Stimulated activated CD8-positive, alpha-beta memory T cell treated with anti-CD3 and anti-CD28 coated beads, Interleukin-15, amount 100 ng/mL, for 24 hours (primary cell): ENCODE results near the gene CAND2.
"Not testable (repeated sequence)": the region's sequence is repeated elsewhere in the genome, so short reads cannot be mapped to it uniquely, and the experiment has no call there.

Source experiments
- DNase-seq: peaks from one replicate; pipeline ENCODE4 v3.0.0-alpha.2; 2020; ENCODE audit warnings: low read depth

The CAND2 gene

DNA sequence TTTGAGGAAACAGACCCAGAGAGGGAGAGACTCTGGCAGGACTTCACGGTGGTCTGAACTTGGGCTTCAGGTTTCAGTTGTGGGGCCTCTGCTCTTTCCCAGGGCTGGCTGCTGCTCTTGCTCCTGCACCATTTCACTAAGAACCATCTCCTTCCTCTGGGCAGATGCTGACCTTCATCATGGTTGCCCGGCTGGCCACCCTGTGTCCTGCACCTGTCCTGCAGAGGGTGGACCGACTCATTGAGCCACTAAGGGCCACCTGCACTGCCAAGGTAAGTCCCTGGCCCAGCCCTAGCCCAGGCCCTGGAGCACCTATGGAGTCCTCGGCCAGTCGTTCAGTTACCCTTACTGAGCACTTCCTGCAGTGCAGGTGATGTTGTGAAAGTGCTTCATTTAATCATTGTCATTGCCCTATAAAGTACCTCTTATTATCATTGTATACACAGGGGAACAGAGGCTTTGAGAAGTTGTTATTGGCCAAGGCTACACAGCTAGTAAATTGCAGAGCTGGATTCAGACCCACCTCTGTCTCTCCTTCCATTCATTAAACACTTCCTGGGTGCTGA is 34.9 kb downstream of the CAND2 start:
- no peak for DNase-seq

DNA sequence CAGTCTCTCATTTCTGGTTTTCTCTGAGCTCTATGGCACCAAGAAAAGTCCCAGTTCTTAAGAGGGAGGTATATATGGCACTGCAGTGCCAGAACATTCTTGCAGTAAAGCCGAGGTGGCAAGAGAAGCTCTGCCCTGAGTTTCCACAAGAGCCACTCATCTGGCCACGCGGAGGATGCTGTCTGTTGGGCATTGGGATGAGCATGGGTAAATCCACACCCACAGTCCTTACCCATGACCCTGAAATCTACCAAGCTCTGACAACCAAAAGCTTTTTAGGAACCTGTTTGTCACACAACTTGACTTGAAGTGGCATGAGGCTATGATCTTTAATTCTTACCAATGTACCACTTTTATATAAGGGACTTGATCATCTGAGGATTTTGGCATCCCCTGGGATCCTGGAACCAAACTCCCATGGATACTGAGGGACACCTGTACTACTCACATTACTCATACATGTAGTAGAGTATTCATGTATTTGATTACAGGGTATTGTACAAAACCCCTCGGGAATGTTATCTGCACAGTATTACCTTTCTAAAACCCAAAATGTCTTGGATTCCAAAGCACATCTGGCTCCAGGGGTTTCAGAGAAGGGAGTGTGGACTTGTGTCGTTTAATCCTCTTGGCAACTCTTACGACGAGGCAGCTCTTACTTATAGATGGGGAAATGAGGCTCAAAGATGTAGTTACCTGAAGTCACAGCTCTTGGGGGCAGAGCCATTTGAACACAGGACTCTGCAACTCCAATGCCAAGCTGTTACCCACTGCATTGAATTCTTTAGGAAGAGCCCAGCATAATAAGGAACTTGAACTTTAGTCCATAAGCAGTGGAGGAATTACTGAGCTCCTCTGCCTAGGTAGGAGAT is 36.1 kb downstream of the CAND2 start:
- DNase-seq, result no peak

DNA sequence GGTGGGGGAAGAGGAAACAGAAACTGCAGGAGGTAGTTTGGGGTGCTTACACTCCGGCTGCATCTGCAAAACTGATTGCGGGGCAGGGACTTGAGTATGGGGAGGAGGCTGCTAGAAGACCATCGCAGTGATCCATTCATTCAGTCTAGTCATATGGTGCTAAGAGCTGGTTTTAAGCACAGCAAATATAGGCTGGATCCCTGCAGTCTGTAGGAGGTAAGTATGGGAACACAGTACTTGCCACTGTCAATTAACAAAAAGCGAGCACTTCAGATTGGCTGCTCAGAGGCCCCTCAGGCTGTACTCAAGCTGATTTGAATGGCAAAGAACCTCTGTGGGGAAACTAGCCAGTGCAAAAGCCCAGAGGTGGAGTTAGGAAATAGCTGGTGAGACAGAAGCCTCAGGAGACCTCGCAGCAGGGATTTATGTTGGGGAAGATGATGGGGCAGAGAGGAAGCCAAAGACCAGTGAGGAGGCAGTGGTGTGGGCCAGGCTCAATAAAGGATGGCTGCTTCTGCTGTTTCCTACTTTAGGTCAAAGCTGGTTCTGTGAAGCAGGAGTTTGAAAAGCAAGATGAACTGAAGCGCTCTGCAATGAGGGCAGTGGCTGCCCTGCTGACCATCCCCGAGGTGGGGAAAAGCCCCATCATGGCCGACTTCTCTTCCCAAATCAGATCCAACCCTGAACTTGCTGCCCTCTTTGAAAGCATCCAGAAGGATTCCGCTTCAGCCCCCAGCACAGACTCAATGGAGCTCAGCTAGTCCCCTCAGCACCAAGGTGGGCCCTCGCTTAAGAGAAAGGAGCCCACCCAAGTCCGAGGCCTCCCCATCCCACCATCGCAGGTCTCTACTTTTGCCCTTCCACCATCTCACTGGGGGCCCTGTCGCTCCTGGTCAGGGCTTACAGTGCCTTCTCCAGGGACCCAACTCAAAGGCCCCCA is 37.0 kb downstream of the CAND2 start:
- no peak for DNase-seq

DNA sequence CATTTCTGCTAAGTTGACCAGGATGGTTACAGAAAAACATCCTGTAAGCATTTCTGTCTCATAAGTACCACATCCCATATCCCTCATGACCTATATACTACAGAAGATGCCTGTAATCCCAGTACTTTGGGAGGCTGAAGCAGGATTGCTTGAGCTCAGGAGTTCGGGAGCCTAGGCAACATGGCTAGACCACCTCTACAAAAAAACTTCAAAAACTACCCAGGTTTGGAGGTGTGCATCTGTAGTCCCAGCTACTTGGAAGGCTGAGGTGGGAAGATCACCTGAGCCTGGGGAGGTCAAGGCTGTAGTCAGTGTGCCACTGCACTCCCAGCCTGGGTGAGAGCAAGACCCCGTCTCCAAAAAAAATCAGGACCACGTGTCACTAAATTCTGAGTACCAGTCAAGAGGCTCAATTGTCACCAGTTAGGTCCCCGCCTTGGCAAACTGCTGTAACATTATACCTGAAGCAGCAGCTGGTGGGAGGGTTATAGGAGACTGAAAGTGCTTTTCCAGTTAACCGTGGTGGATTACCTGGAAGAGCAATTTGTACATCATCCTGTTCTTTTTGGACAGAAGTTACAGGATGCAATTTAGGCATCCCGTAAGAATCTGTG is 38.7 kb downstream of the CAND2 start:
- DNase-seq, result no peak

DNA sequence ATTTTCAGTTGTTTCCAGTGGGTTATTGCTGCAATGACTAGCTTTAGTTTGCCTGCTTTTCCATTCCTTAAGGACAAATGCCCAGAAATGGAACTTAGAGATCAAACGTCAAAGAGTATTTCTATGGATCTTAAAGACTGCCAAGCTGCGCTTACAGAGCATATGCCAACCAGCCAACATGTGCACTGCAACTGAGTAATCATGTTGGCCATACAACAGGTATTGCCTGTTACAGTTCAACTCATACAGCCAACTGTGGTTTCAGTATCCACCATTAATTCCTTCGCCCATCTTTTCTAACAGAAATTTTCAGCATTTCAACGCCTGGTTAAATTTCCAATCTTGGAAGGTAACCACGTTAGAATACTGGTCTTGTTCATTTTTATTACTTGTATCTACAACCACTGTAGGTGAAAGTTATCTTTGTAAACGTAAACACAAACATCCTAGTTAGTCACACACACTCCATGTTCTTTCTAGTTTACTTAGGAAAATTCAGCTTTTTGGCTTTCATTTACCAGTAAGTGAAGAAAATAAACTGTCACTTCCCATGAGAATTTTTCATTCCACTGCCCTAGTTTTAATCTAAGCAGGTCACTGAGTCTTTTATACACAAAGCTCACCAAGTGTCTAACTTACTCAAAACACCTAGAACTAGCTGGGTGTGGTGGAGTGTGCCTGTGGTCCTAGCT is 41.0 kb downstream of the CAND2 start:
- no peak for DNase-seq

DNA sequence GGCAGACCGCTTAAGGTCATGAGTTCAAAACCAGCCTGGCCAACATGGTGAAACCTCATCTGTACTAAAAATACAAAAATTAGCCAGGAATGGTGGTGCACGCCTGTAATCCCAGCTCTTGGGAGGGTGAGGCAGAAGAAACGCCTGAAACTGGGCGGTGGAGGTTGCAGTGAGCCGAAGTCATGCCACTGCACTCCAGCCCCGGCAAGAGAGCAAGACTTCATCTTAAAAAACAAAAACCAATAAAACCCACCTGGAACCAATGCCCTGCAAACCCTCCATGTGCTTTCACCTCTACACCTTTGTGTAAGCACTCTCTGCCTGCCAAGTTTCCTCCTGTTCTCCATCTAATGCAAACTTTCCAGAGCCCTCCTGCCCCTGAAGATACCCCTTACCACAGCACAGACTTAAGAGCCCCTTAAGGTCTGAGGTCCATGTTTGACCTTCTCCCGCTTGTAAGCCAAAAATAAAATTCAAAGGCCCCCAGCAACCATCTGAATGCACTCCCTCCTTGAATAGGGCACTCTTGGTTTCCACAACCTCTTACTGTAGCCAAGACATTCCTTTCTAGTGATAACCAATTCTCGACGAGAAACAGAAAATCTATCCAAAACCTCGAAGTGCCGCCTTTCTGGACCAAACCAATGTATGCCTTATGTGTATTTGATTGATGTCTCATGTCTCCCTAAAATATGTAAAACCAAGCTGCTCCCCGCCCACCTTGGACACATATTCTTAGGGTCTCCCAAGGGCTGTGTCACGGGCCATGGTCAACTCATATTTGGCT is 41.9 kb downstream of the CAND2 start:
- DNase-seq, result no peak

DNA sequence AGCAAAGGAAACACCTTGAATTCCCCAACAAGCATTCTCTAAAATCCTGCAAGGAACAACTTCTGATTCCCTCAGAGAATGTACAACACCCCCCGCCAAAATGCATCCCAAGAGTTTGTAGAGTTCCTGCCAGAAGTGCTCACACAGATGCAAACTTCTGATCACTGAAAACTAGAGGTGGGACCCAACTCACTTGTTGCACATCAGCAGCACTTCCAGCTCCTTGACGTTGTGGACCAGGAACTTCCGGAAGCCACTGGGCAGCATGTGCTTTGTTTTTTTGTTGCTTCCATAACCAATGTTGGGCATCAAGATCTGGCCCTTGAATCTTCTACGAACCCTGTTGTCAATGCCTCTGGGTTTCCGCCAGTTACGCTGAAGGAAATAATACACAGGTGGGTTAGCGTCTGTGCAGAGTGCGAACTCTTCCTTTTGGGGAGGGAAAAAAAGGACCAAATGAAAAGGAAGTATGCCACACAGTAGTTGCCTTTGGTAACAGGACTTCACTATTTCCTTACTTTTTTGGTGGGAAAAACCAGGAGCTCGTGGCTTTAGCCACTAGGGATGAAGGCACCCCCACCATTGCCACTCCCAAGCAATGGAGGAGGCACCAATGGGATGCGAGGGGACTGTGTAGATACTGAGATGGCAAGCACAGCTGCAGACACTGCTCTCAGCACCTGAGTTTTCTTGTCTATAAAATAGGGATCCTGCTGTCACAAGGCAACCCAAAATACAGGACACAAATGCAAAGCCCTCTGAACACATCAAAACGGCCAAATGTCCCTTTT is 42.9 kb downstream of the CAND2 start:
- no peak for DNase-seq

DNA sequence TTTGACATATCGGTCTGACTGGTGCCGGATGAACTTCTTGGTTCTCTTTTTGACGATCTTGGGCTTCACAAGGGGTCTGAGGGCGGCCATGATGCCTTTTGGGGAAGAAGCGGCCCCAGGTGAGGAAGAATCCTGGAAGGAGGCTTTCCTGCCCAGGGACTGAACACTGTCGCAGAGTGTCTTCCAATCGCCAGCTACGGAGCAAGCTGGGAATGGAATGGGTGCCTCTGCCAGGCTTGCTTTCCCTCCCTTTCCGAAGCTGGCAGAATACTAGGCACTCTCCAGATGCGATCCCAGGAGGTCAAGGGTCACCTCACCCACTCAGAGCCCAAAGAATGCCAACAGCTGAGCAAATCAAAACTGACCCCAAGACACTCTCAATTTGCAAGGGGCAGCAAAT is 43.7 kb downstream of the CAND2 start:
- not testable (repeated sequence) for DNase-seq

DNA sequence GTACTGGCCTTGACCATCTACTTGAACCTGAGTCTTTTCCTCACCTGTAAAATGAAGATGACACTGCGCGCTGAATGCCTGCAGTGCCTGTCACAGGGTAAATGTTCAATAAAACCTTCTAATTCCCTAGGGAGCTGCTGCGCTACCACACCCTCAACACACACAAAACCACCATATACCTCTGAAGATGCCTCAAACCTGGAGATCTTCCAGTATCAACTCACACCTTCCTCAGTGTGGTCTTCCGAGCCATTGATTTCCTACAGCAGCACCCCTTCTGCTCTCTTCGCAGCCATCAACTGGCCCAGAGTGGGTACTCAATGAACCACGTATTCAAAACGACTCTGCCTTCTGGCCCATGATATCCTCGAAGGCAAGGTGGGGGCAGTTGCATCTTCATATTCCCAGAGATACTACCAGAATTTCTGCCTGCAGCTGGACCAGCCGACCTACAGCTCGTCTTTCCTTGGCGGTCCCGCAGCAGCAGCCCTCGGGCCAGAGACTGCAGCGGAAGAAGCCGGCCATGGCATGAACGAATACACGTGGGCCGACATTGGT is 44.2 kb downstream of the CAND2 start:
- DNase-seq, result peak; percentile 26

DNA sequence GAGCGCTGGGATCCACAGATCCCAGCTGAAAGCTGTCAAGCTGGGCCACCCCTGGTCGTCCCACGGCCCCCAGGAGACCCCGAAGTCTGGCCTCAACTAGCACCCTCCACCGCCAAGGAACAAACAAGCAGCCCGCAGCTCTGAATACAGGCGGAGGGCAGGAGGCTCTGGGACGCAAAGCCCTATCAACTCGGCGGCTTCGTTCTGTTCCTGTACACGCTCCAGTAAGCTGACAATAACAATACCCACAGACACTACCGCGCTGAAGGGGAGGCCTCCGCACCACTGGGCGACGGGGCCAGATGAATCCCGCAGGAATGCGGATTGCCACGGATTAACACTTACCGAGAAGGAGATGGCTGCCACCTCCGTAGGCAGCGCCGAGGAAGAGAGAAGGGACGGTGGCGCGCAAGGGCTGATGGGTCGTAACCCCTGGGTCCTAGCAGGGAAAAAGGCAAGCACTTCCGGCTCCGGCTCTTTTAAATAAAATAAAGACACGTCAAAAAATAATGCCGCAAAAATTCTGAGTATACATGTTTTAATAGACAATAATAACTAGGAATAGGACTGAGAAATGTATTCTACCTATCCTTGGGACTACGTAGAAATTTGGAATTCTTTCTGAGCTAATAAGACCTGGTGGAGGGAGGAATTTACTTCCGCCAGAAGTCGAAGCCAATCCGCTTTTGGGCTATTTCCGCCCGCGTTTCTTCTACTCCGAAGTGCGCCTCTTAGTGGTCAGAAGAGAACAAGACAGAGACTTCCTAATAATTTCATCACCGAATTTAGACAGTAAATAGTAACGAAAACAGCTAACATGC is 44.9 kb downstream of the CAND2 start, which contains the start of gene RPL32:
Gene RPL32 (minus strand): TSS at position 417 of the 821 bp plus-strand sequence. CDS start 1,328 bp downstream, outside the sequence.
- peak; percentile 57 for DNase-seq

DNA sequence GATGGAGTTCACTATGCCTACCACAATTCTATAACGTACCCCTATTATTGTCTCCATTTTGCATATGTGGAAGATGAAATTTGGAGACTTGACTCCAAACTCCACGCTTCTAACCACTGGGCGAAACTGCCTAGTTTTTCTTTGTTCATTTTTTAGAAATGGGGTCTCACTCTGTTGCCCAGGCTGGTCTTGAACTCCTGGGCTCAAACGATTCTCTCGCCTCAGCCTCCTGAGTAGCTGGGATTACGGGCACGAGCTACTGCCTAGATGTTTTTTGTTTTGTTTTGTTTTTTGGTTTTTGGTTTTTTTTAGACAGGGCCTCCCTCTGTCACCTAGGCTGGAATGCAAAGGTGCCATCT is 45.5 kb downstream of the CAND2 start:
- no peak for DNase-seq

DNA sequence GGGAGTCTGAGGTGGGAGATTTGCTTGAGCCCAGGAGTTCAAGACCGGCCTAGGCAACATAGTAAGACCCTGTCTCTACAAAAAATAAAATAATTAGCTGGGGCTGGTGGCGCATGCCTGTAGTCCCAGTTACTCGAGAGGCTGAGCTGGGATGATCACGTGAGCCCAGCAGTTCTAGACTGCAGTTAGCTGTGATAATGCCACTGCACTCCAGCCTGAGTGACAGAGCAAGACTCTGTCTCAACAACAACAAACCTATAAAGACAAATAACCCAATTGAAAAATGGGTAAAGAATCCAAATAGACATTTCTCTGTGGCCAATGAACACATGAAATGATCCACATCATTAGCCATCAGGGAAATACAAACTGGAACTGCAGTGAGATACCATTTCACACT is 46.0 kb downstream of the CAND2 start:
- DNase-seq, result no peak

DNA sequence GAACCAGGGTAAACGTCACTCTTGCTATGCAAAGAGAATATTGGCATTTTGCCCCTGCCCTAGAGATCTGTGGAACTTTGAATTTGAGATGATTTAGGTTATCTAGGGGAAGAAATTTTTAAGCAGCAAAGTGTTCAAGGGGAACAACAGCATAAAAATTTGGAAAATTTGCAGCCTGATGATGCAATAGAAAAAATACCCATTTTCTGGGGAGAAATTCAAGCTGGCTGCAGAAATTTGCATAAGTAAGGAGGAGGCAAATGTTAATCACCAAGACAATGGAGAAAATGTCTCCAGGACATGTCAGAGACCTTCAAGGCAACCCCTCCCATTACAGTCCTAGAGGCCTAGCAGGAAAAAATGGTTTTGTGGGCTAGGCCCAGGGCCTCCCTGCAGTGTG is 49.3 kb downstream of the CAND2 start:
- no peak for DNase-seq

DNA sequence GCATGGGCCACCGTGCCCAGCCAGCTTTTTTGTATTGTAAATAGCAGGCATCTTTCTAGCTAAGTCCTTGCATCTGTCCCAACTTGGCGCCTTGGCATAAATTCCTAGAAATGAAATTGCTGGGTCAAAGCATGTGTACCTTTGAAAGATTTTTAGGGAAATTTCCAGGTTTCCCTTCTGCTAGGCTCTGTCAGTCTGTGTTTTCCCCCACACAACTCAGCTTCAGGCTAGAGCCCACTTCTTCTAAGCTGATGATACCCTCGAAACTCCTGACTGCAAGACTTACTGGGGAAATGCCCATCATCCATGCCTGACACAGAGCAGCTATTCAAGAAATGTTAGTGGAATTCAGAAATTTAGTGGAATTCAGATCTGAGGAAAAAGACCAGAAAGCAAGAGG is 55.7 kb downstream of the CAND2 start:
- no peak for DNase-seq

DNA sequence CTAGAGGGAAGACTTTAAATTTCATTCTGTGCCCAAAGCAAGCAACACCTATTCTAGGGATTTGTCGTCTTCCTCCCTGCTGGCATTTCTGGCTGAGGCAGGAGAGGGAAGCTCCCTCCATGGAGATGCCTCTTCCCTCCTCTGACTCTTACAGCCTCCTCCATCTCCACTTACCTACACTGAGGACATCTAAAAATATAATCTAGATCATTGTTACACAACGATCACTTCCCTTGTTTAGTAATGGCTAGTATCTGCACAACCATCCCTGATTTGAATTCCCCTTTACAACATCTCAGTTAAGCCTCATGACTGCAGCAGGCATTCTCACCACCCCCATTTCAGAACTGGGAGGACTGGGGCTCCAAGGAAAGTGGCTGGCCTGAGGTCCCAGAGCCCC is 57.4 kb downstream of the CAND2 start:
- not testable (repeated sequence) for DNase-seq

DNA sequence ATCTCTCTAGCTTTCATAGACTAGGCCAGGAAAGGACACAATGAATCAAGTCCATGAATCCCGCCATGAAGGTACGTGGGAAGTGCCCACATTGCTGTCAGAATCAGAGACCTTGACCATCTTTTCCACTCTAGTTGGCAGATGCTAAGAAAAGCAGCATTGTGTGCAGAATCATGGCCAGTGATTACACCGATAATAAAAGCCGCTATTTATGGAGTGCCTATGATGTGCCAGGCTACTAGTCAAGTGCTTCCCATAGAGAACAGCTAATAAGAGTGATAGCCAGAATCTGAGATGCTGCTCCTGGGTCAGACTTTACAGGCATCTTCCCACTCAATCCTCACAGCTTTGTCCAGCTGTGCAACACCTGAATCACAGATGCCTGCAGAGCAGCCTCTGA is 58.1 kb downstream of the CAND2 start:
- DNase-seq, result no peak

DNA sequence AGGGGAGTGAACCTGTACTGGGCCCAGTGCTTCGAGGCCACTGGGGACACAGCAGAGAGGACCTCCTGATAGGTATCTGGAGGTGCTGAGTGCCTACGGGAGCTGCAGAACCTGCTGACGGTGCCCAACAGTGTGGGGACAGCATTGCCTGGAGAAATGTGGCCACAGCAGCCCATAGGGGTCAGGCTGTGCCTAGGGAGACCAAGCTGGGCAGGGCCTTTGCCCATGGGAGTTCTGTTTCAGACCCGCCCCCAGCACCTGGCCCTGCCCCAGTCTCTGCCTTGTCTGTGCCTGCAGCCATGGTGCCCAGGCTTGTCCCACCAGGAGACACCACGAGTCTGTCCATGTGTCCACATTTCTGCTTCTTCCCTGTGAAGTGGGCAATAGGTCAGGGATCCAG is 60.1 kb downstream of the CAND2 start:
- DNase-seq, result no peak

DNA sequence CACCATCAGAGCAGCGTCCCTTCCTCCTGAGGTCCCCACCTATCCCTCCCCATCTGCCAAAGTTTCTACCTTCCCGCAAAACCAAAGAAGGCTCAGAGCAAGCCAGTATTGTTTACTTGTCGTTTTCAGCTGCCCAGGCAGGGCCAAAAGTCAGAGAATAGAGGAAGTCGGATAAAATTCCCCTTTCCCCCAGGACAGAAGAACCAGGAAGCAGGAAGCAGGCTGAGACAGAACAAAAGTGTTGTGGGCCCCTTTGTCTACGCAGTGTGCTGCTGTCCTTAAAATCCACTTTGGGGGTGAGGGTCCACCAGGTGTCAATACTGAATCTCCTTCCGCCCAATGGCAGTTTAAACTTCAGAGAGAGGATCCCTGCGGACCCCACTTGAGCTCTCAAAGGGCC is 63.4 kb downstream of the CAND2 start:
- no peak for DNase-seq

DNA sequence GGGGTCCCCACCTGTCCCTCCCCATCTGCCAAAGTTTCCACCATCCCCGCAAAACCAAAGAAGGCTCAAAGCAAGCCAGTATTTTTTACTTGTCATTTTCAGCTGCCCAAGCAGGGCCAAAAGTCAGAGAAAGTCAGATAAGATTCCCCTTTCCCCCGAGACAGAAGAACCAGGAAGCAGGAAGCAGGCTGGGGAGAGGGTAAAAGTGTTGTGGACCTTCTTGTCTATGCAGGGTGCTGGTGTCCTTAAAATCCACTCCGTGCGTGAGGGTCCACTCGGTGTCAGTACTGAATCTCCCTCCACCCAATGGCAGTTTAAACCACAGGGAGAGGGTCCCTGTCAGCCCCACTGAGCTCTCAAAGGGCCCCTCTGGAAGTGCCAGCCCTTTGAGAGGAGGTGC is 65.1 kb downstream of the CAND2 start:
- DNase-seq, result no peak
